Mesendoderm (in vitro differentiated cells): Measurements from ENCODE around the gene AFMID.

Source experiments
- DNase-seq: peaks from one replicate; pipeline ENCODE4 v3.0.0; 2013
- H2AK5ac ChIP-seq: 2 replicates; pipeline ENCODE4 v1.6.1; 2013; ENCODE audit warnings: low read length, inconsistent platforms
- H2BK120ac ChIP-seq: 2 replicates; pipeline ENCODE4 v1.6.1; 2013; ENCODE audit warnings: low read depth, mild to moderate bottlenecking, low read length, moderate library complexity, mixed read lengths
- H2BK15ac ChIP-seq: replicated peaks from 2 replicates; pipeline ENCODE4 v1.6.1; 2013; ENCODE audit warnings: low read depth, mild to moderate bottlenecking, moderate library complexity
- H2BK5ac ChIP-seq: 2 replicates; pipeline ENCODE4 v1.6.1; 2013; ENCODE audit warnings: low read length, inconsistent platforms
- H3K18ac ChIP-seq: 2 replicates; pipeline ENCODE4 v1.6.1; 2013; ENCODE audit warnings: mild to moderate bottlenecking, low read length, mixed read lengths
- H3K23ac ChIP-seq: one replicate; pipeline ENCODE4 v1.6.1; 2013; ENCODE audit warnings: low read length
- H3K27ac ChIP-seq: 2 replicates; pipeline ENCODE4 v1.5.1; 2013; ENCODE audit warnings: low read depth, mild to moderate bottlenecking, inconsistent platforms, low read length, moderate library complexity
- H3K27me3 ChIP-seq: 2 replicates; pipeline ENCODE4 v1.6.1; 2013; ENCODE audit warnings: low read length, control low read depth, mild to moderate bottlenecking, inconsistent platforms; ENCODE audit not compliant: insufficient read depth, poor library complexity
- H3K36me3 ChIP-seq: 2 replicates; pipeline ENCODE4 v1.6.1; 2013; ENCODE audit warnings: low read length, inconsistent platforms; ENCODE audit not compliant: control insufficient read depth, insufficient read depth
- H3K4ac ChIP-seq: one replicate; pipeline ENCODE4 v1.6.1; 2013; ENCODE audit warnings: low read depth, mild to moderate bottlenecking, low read length, moderate library complexity
- H3K4me1 ChIP-seq: 2 replicates; pipeline ENCODE4 v1.6.1; 2013; ENCODE audit warnings: low read depth, low read length, inconsistent platforms; ENCODE audit not compliant: control insufficient read depth
- H3K4me2 ChIP-seq: 2 replicates; pipeline ENCODE4 v1.6.1; 2013; ENCODE audit warnings: low read length
- H3K4me3 ChIP-seq: 2 replicates; pipeline ENCODE4 v1.5.1; 2013; ENCODE audit warnings: mild to moderate bottlenecking, low read length
- H3K56ac ChIP-seq: one replicate; pipeline ENCODE4 v1.6.1; 2013; ENCODE audit warnings: low read length
- H3K79me1 ChIP-seq: 2 replicates; pipeline ENCODE4 v1.6.1; 2013; ENCODE audit warnings: low read length, inconsistent platforms
- H3K79me2 ChIP-seq: 2 replicates; pipeline ENCODE4 v1.6.1; 2013; ENCODE audit warnings: mild to moderate bottlenecking, low read length; ENCODE audit not compliant: control insufficient read depth, insufficient read depth
- H3K9ac ChIP-seq: 2 replicates; pipeline ENCODE4 v1.6.1; 2013; ENCODE audit warnings: low read length, inconsistent platforms
- H4K5ac ChIP-seq: one replicate; pipeline ENCODE4 v1.6.1; 2013; ENCODE audit warnings: low read length
- H4K8ac ChIP-seq: one replicate; pipeline ENCODE4 v1.6.1; 2013; ENCODE audit warnings: low read depth, mild to moderate bottlenecking, control low read depth, low read length, moderate library complexity
- WGBS: extraction: QIAGEN DNeasy Blood & Tissue Kit; methylation state at CpG from one replicate; pipeline ENCODE4 v1.1.7; 2013; ENCODE audit warnings: low lambda C conversion rate, missing lambda C conversion rate; ENCODE audit not compliant: insufficient coverage; ENCODE audit errors: extremely low coverage; 5-methylcytosine and 5-hydroxymethylcytosine counted together

AFMID gene

GRCh38 chr17:78235885-78236284 is 48.7 kb downstream of the AFMID start:
- H2AK5ac ChIP-seq: no peak overlapping the region
- no peak overlapping the region for H4K5ac ChIP-seq
- no peaks in the 10 kb centered on the region for H3K79me1 ChIP-seq
- peaks cover 6% of the 10 kb centered on the region for H3K27me3 ChIP-seq
- WGBS: no CpG with 5 or more reads among the region's 8 CpGs
- H3K9ac ChIP-seq: no peak overlapping the region
- no peaks in the 10 kb centered on the region for H3K79me2 ChIP-seq
- no peak overlapping the region for H3K18ac ChIP-seq
- no peak overlapping the region for H3K4me3 ChIP-seq
- H2BK120ac ChIP-seq: no peak overlapping the region
- H3K36me3 ChIP-seq: no peaks in the 10 kb centered on the region
- no peak overlapping the region for H4K8ac ChIP-seq
- no peak overlapping the region for H3K4ac ChIP-seq
- no peak overlapping the region for H2BK15ac ChIP-seq
- H3K4me2 ChIP-seq: no peak overlapping the region
- no peak overlapping the region for H3K23ac ChIP-seq
- H3K56ac ChIP-seq: no peak overlapping the region
- no peak overlapping the region for H2BK5ac ChIP-seq
- no peak overlapping the region for H3K27ac ChIP-seq
- H3K4me1 ChIP-seq: no peaks in the 10 kb centered on the region
- DNase-seq: no peak

DNA sequence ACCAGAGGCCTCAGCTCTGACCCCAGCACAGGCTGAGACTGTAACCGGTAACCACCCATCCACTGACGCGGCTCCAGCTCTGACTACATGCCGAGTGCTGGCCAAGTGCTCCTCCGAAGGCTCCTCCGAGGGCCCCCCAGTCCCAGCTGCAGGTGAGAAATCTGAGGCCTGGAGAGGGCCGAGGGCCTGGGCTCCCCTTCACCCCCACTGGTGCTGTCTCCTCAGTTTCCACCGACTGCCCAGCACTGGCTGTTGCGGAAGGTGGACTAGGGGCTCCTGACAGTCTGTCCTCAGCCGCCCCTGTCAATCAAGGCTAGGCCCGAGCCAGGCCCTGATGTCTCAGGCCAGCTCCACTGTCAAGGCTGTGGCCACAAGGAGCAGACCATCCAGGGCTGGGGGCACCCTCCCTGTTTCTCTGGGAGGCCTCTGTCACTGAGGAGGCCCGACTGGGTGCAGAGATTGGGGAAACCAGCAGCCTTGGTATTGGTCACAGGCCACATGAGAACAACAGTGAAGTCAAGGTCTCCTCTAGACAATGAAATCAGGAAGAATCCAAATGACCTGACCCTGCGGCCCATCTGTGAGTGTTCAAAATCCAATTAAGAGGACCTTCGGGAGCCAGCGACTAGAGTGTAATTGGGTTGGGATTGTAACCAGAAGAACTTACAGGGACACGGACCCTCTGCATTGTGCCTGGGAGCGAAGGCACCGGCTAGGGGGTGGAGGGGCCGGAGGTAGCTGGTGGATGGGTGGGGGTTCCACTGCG is 49.4 kb downstream of the AFMID start:
- no peaks in the 10 kb centered on the region for H3K79me2 ChIP-seq

DNA sequence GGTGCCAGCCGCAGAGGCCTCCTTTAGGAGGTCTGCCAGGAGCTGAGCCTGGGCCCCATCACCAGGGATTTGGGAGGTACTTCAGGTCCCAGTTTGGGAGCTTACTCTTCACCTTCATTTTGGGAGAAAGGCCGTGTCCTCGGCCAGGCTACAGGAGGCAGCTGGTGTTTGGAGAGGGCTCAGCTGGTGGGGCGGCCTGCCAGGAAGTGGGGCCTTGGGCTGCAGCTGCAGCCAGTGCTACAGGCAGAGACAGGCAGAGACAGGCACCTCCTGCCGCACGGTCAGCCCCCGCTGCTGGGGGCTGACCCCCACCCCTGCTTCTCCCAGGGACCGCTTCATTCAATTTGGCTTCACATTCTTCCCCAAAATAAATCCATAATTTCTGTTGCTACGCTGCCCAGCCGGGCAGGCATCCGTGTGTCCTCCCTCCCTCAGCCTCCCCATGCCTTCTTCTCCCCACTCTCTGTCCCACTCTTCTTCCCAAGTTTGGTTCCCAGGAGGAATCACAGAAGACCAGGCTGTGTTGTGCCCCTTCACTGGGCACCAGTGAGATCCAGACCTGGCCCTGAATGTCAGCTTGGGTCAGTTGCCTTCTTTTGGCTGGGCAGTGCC is 50.3 kb downstream of the AFMID start:
- no peaks in the 10 kb centered on the region for H3K27me3 ChIP-seq
- H3K9ac ChIP-seq: no peak overlapping the region
- H3K18ac ChIP-seq: no peak overlapping the region
- H2AK5ac ChIP-seq: no peak overlapping the region
- H2BK120ac ChIP-seq: no peak overlapping the region
- H3K27ac ChIP-seq: no peak overlapping the region
- H3K79me2 ChIP-seq: no peaks in the 10 kb centered on the region
- no peaks in the 10 kb centered on the region for H3K4me1 ChIP-seq
- H2BK5ac ChIP-seq: no peak overlapping the region
- H3K23ac ChIP-seq: no peak overlapping the region
- DNase-seq: no peak
- no peak overlapping the region for H4K5ac ChIP-seq
- H3K36me3 ChIP-seq: no peaks in the 10 kb centered on the region
- no peak overlapping the region for H3K4me2 ChIP-seq
- no CpG with 5 or more reads among the region's 11 CpGs for WGBS
- H3K79me1 ChIP-seq: no peaks in the 10 kb centered on the region
- no peak overlapping the region for H3K56ac ChIP-seq
- no peak overlapping the region for H2BK15ac ChIP-seq
- H4K8ac ChIP-seq: no peak overlapping the region
- H3K4ac ChIP-seq: no peak overlapping the region
- no peak overlapping the region for H3K4me3 ChIP-seq

More for the DNA sequence above, 49.4 kb downstream of the AFMID start:
- no peaks in the 10 kb centered on the region for H3K79me1 ChIP-seq
- H3K36me3 ChIP-seq: no peaks in the 10 kb centered on the region
- H2BK120ac ChIP-seq: no peak overlapping the region
- H3K18ac ChIP-seq: no peak overlapping the region
- WGBS: no CpG with 5 or more reads among the region's 20 CpGs
- no peak overlapping the region for H2AK5ac ChIP-seq
- no peak for DNase-seq
- no peak overlapping the region for H3K4me3 ChIP-seq
- H3K9ac ChIP-seq: no peak overlapping the region
- H3K27ac ChIP-seq: no peak overlapping the region
- H2BK15ac ChIP-seq: no peak overlapping the region
- no peak overlapping the region for H3K56ac ChIP-seq
- no peak overlapping the region for H3K4ac ChIP-seq
- H4K5ac ChIP-seq: no peak overlapping the region
- no peak overlapping the region for H4K8ac ChIP-seq
- H3K4me2 ChIP-seq: no peak overlapping the region
- H3K23ac ChIP-seq: no peak overlapping the region
- H2BK5ac ChIP-seq: no peak overlapping the region
- H3K4me1 ChIP-seq: no peaks in the 10 kb centered on the region
- peaks cover under 1% of the 10 kb centered on the region for H3K27me3 ChIP-seq

DNA sequence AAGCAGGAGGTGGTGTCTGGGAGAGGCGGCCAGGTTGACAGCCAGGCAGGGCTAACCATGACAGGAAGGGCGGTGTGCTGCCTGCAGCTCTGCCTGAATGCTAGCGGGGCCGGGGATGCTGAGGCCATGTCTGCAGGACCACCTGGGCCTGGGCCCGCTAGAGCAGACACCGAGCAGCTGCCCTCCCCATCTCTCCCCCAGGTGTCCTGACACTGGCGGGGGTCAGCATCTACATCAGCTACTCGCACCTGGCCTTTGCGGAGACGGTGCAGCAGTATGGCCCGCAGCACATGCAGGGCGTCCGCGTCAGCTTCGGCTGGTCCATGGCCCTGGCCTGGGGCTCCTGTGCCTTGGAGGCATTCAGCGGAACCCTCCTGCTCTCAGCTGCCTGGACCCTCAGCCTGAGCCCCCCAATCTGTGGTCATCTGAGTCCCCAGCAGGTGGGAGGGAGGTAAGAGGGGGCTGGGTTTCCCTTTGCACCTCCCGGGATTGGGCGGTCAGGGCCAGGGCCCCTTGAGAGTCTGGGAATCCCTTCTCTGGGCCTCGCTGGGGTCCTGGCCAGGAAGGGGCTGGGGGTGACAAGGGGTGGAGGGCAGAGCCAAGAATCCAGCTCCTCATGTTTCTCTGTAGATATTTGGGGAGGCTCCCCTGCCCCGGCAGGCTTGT is 51.8 kb downstream of the AFMID start:
- Histone ChIP-seq H4K8ac (no peak overlapping the region), H3K4ac (no peak overlapping the region), H2BK15ac (no peak overlapping the region), H4K5ac (no peak overlapping the region), H3K4me1 (no peaks in the 10 kb centered on the region), H2BK120ac (no peak overlapping the region), H3K18ac (no peak overlapping the region), H3K79me1 (no peaks in the 10 kb centered on the region), H3K4me2 (no peak overlapping the region), H3K4me3 (no peak overlapping the region), H3K56ac (no peak overlapping the region), H2AK5ac (no peak overlapping the region), H3K23ac (no peak overlapping the region), H2BK5ac (no peak overlapping the region), H3K27ac (no peak overlapping the region), H3K27me3 (no peaks in the 10 kb centered on the region), H3K36me3 (no peaks in the 10 kb centered on the region), H3K9ac (no peak overlapping the region), H3K79me2 (no peaks in the 10 kb centered on the region)
- no CpG with 5 or more reads among the region's 20 CpGs for WGBS
- DNase-seq: no peak

- Histone ChIP-seq H3K79me2 (no peaks in the 10 kb centered on the region), H3K4me1 (no peaks in the 10 kb centered on the region), H3K36me3 (no peaks in the 10 kb centered on the region), H3K56ac (no peak overlapping the region), H3K79me1 (no peaks in the 10 kb centered on the region), H2AK5ac (no peak overlapping the region), H3K4ac (no peak overlapping the region), H4K5ac (no peak overlapping the region), H3K18ac (no peak overlapping the region), H4K8ac (no peak overlapping the region), H2BK5ac (no peak overlapping the region), H3K27ac (no peak overlapping the region), H3K4me2 (no peak overlapping the region), H3K27me3 (no peaks in the 10 kb centered on the region), H2BK120ac (no peak overlapping the region), H3K23ac (no peak overlapping the region), H2BK15ac (no peak overlapping the region), H3K4me3 (no peak overlapping the region), H3K9ac (no peak overlapping the region)
- no peak for DNase-seq
- no CpG with 5 or more reads among the region's 9 CpGs for WGBS
These were observed 52.3 kb downstream of the AFMID start for GRCh38 chr17:78239489-78239931.
